ENCODE results near the gene RBMS1. TPM values are rescaled to one million over a fixed set of nuclear protein-coding genes. Genes with fewer than 3 reads are reported as not detected.

Gene RBMS1
- polyA plus RNA-seq, 1 donor (not counting 4 experiments of a cell fraction or from before 2014, with no cell fraction given) = 89.1 TPM

- Histone ChIP-seq H3K9ac (ENCODE audit: control insufficient read depth, extremely low read depth, insufficient read depth, low read length) (no peak overlapping the region), H3K27ac (ENCODE audit: control insufficient read depth, insufficient read depth, low read length) (peak overlapping the region; percentile 10), H3K27me3 (ENCODE audit: control insufficient read depth, extremely low read depth, insufficient read depth, low read length) (no peaks in the 10 kb centered on the region), H3K79me2 (ENCODE audit: control insufficient read depth, insufficient read depth, low read length) (peaks cover 96% of the 10 kb centered on the region), H3K4me1 (ENCODE audit: control insufficient read depth, extremely low read depth, insufficient read depth, low read length) (peaks cover 56% of the 10 kb centered on the region), H3K36me3 (ENCODE audit: control insufficient read depth in 2 of 2, extremely low read depth in 1 of 2, insufficient read depth in 2 of 2, low read length in 2 of 2) (no peaks in the 10 kb centered on the region), H2AFZ (ENCODE audit: control insufficient read depth, low read length) (no peak overlapping the region), H4K20me1 (ENCODE audit: control insufficient read depth, extremely low read depth, insufficient read depth, low read length) (no peaks in the 10 kb centered on the region), H3K9me3 (ENCODE audit: control insufficient read depth, low read depth, low read length) (no peaks in the 10 kb centered on the region), H3K4me3 (ENCODE audit: control insufficient read depth in 2 of 3, extremely low read depth in 1 of 3, insufficient read depth in 2 of 3, low read depth in 1 of 3, low read length in 3 of 3) (no peak overlapping the region), H3K9me1 (ENCODE audit: control insufficient read depth, extremely low read depth, insufficient read depth, low read length) (no peaks in the 10 kb centered on the region), H3K4me2 (ENCODE audit: control insufficient read depth, extremely low read depth, insufficient read depth, low read depth, low read length) (no peak overlapping the region)
- no peak for TF ChIP-seq CTCF (optimal IDR thresholded peaks at IDR 0.05 in 1 of 3, IDR thresholded peaks at IDR 0.05 in 1 of 3, conservative IDR thresholded peaks at IDR 0.05 in 1 of 3; ENCODE audit: extremely low read depth in 1 of 3, insufficient read depth in 2 of 3, low read length in 3 of 3)
- no peak for TF ChIP-seq EZH2 (IDR thresholded peaks at IDR 0.05; ENCODE audit: low read length)
- dilution Hi-C loops (cut with MboI; ENCODE audit: extremely low pct_ligation_motif_present, low sequenced_read_pairs) = no loop called here
- DNase-seq (ENCODE audit: low read depth, low spot score) (no peak), FAIRE-seq (no peak)
These were observed 121.0 kb downstream of the RBMS1 start for GRCh38 chr2:160372585-160372984.

GRCh38 chr2:160372010-160372356, 121.6 kb downstream of the RBMS1 start:
- Histone ChIP-seq H3K4me1 (ENCODE audit: control insufficient read depth, extremely low read depth, insufficient read depth, low read length) (peaks cover 51% of the 10 kb centered on the region), H3K4me2 (ENCODE audit: control insufficient read depth, extremely low read depth, insufficient read depth, low read depth, low read length) (peak overlapping the region; percentile 2), H3K9ac (ENCODE audit: control insufficient read depth, extremely low read depth, insufficient read depth, low read length) (no peak overlapping the region), H3K79me2 (ENCODE audit: control insufficient read depth, insufficient read depth, low read length) (peaks cover 96% of the 10 kb centered on the region), H3K9me3 (ENCODE audit: control insufficient read depth, low read depth, low read length) (no peaks in the 10 kb centered on the region), H3K27ac (ENCODE audit: control insufficient read depth, insufficient read depth, low read length) (no peak overlapping the region), H3K36me3 (ENCODE audit: control insufficient read depth in 2 of 2, extremely low read depth in 1 of 2, insufficient read depth in 2 of 2, low read length in 2 of 2) (no peaks in the 10 kb centered on the region), H2AFZ (ENCODE audit: control insufficient read depth, low read length) (no peak overlapping the region), H3K4me3 (ENCODE audit: control insufficient read depth in 2 of 3, extremely low read depth in 1 of 3, insufficient read depth in 2 of 3, low read depth in 1 of 3, low read length in 3 of 3) (no peak overlapping the region), H3K27me3 (ENCODE audit: control insufficient read depth, extremely low read depth, insufficient read depth, low read length) (no peaks in the 10 kb centered on the region), H4K20me1 (ENCODE audit: control insufficient read depth, extremely low read depth, insufficient read depth, low read length) (no peaks in the 10 kb centered on the region), H3K9me1 (ENCODE audit: control insufficient read depth, extremely low read depth, insufficient read depth, low read length) (no peaks in the 10 kb centered on the region)
- TF ChIP-seq CTCF (optimal IDR thresholded peaks at IDR 0.05 in 1 of 3, IDR thresholded peaks at IDR 0.05 in 1 of 3, conservative IDR thresholded peaks at IDR 0.05 in 1 of 3; ENCODE audit: extremely low read depth in 1 of 3, insufficient read depth in 2 of 3, low read length in 3 of 3) (no peak), EZH2 (IDR thresholded peaks at IDR 0.05; ENCODE audit: low read length) (no peak)
- dilution Hi-C loops (cut with MboI; ENCODE audit: extremely low pct_ligation_motif_present, low sequenced_read_pairs) = no loop called here
- DNase-seq (ENCODE audit: low read depth, low spot score) (no peak), FAIRE-seq (no peak)

All from keratinocyte (primary cell).